HCEC 1CT (cell line): ENCODE data around the gene ARL4D.
A peak's percentile ranks its signal among the peaks of the same experiment; 100 is the strongest.

Source experiments
- DNase-seq: peaks from one replicate; pipeline ENCODE4 v3.0.0-alpha.2; 2017

The ARL4D gene

DNA sequence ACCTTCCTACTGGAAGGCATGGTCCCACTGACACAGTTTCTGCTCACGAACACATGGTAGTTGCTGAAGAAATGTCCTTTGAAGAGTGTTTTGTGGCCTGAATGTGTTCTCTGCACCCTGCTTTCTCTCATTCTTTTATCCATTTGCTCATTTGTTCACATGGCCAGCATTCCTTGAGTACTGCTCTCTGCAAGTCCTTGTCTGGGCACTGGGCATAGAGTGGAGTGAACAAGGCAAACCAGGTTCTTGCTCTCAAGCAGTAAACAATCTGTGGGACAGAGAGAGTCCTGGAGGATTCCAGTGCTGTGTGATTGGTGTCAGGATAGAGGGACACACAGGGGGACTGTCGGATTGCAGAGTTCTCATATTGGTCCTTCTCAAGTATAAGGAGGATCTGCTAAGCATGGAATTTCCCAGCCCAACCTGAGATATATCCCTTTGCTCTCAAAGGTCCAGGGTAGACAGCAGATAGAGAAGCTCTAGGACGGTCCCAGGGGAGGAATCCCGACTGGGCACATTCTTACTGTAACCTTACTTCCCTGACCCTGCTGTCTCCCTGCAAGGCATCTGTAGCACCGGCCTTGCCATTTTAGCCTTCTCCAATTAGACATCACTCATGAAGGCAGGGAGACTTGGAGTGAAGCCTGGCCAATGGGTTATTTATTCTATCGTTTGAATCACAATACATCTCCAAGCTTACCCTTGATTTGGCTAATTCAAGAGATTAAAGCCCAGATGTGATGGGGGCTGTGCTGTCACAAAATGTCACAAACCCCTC, 32.3 kb downstream of the ARL4D start:
- DNase-seq: no peak

- DNase-seq: no peak
Observed at GRCh38 chr17:43431714-43432523, 33.1 kb downstream of the ARL4D start.

DNA sequence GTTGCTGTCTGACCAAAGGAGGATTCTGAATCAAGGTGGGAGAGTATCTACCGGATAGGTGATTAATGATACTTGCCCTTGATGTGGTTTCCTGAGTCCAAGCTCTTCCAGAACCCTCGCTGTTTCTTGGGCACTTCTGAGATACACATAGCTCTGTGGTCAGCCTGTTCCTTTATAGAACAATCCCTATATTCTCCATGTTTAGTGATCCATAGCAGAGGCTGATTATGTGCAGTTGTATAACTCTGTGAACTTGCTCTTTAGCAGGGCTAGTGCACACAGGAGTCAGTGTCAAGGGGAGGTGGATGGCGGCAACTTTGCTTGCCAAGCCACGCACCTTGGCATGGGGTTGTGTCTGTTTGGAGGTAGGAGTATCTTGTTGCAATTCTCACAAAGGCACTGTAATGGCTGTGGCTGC, 36.1 kb downstream of the ARL4D start:
- DNase-seq: no peak

DNA sequence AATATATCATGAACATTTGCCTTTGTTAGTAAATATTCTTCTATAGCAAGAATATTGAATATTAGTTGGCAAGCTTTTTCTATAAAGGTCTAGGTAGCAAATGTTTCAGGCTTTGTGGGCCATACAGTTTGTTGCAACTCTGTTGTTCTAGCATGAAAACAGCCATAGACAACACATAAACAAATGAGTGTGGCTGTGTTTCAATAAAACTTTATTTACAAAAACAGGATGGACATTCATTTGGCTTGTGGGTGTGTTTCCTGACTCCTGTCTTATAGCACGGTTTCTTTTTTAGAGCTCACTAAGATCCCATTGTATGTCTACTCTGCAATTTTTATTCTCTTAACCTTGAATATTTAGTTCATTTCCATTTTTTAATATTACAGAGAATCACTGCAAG, 39.0 kb downstream of the ARL4D start:
- no peak for DNase-seq

- DNase-seq: no peak
Observed at GRCh38 chr17:43438626-43439025, 39.8 kb downstream of the ARL4D start.

GRCh38 chr17:43439041-43439440, 40.2 kb downstream of the ARL4D start:
- DNase-seq: no peak

GRCh38 chr17:43442711-43443110, 43.9 kb downstream of the ARL4D start:
- peak; percentile 15 for DNase-seq

DNA sequence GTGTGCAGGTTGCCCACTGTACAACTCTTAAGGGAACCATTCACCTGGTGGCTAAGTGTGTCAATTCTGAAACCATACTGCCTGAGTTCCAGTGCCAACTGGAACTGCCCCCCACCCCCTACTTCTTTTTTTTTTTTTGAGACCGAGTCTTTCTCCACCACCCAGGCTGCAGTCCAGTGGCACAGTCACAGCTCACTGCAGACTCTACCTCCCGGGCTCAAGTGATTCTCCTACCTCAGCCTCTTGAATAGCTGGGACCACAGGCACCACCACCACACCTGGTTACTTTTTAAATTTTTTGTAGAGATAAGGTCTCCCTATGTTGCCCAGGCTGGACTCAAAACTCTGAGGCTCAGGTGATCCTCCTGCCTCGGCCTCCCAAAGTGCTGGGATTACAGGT, 44.6 kb downstream of the ARL4D start:
- DNase-seq: no peak

DNA sequence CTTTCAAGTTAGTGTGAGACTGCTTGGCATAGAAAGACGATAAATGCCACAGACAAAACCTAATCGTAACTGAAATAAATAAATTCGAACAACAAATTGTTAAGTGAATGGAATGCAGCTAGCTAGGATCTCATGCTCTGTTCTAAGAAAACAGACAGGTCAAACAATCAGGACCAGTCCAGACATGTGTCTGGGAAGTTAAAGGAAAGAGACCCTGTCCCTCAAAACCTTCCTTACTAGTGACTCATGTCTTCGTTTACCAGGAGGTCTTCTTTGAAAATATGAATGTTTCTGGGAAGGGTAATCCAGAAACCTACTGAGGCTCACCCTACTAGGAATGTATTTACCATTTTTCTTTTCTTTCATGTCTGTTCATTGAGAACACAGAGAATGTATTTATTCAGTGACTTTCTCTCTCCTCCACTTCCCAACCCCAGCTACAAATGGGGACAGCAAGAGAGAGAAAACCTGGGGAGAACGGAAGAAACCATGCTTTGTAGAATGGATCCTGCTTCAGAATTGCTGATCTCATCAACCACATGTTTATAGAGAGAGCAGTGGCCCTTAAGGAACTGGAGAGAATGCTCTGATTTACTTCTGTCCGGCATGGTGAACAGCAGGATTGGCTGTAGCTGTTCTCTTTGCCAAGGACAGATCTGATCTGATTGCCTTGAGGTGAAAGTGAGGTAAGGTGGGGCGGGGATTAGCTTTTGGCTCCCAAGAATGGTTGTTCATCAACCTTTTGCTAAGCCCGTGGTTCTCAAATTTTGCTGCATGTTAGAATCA, 45.6 kb downstream of the ARL4D start:
- no peak for DNase-seq

GRCh38 chr17:43445009-43445589, 46.3 kb downstream of the ARL4D start:
- DNase-seq: no peak

- DNase-seq: no peak
Observed at GRCh38 chr17:43446773-43447172, 48.0 kb downstream of the ARL4D start.

DNA sequence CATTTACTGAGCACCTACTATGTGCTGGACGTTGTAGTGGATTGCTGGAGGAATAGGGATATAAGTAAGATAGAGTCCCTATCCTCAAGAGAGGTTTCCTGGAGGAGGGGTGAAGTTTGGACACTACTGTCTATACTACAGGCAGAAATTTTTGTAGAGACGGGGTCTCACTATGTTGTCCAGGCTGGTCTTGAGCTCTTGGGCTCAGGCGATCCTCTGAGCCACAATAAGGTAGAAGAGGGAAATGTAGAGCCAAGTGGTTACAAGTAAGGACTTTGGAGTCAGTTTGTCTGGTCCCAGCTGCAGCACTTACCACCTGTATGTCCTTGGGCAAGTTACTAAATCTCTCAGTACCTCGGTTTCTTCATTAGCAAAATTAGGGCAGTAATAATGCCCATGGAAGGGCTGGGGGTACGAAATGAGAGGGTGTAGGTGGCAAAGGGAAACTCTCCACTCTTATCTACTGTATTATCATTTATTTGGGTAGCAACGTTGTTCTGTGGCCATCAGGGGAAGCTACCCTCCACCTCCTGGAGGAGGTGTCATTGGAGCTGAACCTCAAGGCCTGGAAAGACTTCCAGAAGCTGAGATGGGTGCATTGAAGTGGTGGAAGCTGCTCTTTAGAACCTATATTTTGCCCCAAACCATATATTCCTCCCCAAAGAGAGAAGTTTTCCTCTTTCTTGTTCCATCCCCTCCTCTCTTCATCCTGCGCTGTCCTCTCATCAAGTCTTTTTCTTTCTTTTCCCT, 50.1 kb downstream of the ARL4D start:
- no peak for DNase-seq

- DNase-seq: no peak
Observed at GRCh38 chr17:43449470-43450248, 50.9 kb downstream of the ARL4D start.
